Ishikawa (cell line): Measurements from ENCODE around the gene INPP5E.
A peak's percentile ranks its signal among the peaks of the same experiment; 100 is the strongest.

Experiments
- CEBPB ChIP-seq: IDR thresholded peaks from 2 replicates; pipeline ENCODE4 v1.6.1; 2012
- CREB1 ChIP-seq: IDR thresholded peaks from 2 replicates; pipeline ENCODE4 v1.6.1; 2012; ENCODE audit warnings: low read depth
- EP300 ChIP-seq: IDR thresholded peaks from 2 replicates; pipeline ENCODE4 v1.6.1; 2012; ENCODE audit warnings: borderline replicate concordance
- MAX ChIP-seq: IDR thresholded peaks from 2 replicates; pipeline ENCODE4 v1.6.1; 2012
- NFIC ChIP-seq: IDR thresholded peaks from 2 replicates; pipeline ENCODE4 v1.6.1; 2012
- RAD21 ChIP-seq: IDR thresholded peaks from 2 replicates; pipeline ENCODE4 v1.6.1; 2012; ENCODE audit warnings: low read depth
- REST ChIP-seq: IDR thresholded peaks from 2 replicates; pipeline ENCODE4 v1.6.1; 2012; ENCODE audit warnings: low read depth, mild to moderate bottlenecking
- TAF1 ChIP-seq: IDR thresholded peaks from 2 replicates; pipeline ENCODE4 v1.6.1; 2012; ENCODE audit warnings: low read depth, mild to moderate bottlenecking
- TCF12 ChIP-seq: IDR thresholded peaks from 2 replicates; pipeline ENCODE4 v1.6.1; 2012; ENCODE audit warnings: low read depth
- TEAD4 ChIP-seq: IDR thresholded peaks from 2 replicates; pipeline ENCODE4 v1.6.1; 2012
- USF1 ChIP-seq: IDR thresholded peaks from 2 replicates; pipeline ENCODE4 v1.6.1; 2012
- YY1 ChIP-seq: IDR thresholded peaks from 2 replicates; pipeline ENCODE4 v1.6.1; 2012; ENCODE audit warnings: low read depth
- ZBTB7A ChIP-seq: IDR thresholded peaks from 2 replicates; pipeline ENCODE4 v1.6.1; 2012; ENCODE audit warnings: low read depth

The INPP5E gene

GRCh38 chr9:136419092-136419420 is 20.6 kb downstream of the INPP5E start:
- TF ChIP-seq ZBTB7A (no peak), TAF1 (no peak), NFIC (no peak), CREB1 (no peak), MAX (no peak), CEBPB (no peak), RAD21 (no peak), EP300 (no peak), YY1 (no peak), REST (no peak)

- TF ChIP-seq CEBPB, result no peak
- TF ChIP-seq RAD21, result no peak
- TF ChIP-seq ZBTB7A, result no peak
- no peak for TF ChIP-seq TEAD4
- no peak for TF ChIP-seq TCF12
- TF ChIP-seq CREB1, result no peak
- no peak for TF ChIP-seq EP300
- no peak for TF ChIP-seq TAF1
Measured at GRCh38 chr9:136418182-136419091, 21.2 kb downstream of the INPP5E start.

GRCh38 chr9:136416914-136417313 is 22.7 kb downstream of the INPP5E start:
- TF ChIP-seq CREB1 (no peak), EP300 (no peak)

GRCh38 chr9:136416427-136416826 is 23.2 kb downstream of the INPP5E start:
- TF ChIP-seq CEBPB (no peak), TEAD4 (no peak), USF1 (no peak), ZBTB7A (no peak), REST (no peak)

- TF ChIP-seq NFIC (0 out of 2 replicates have a peak, but pooled peaks have one; percentile 17), USF1 (no peak)
Measured at GRCh38 chr9:136412962-136413361, 26.7 kb downstream of the INPP5E start.

GRCh38 chr9:136411378-136411777 is 28.3 kb downstream of the INPP5E start:
- no peak for TF ChIP-seq RAD21
- no peak for TF ChIP-seq YY1
- TF ChIP-seq TEAD4, result no peak
- no peak for TF ChIP-seq REST
- TF ChIP-seq MAX, result no peak
- no peak for TF ChIP-seq TAF1
- no peak for TF ChIP-seq TCF12
